ENCODE data around the gene PID1.

DNA sequence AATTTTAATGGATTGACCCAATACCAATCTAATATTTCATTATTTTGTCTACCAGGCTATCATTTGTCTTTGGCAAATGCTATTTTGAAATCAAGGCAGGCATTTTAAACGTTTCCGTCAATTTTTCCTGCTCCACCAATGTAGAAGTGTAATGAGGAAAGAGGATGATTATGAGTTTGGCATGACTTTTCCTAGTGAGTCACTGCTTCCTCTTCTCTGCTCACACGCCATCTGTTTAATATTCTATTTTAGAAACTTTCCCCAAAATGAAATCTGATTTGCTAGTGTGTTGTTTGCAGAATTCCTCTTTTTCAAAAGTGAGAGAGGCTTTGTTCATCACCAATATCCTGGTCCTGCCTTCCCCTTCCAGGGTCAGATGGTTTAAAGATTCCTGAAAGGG lies 42.5 kb upstream of the PID1 start:
- no peak for TF ChIP-seq CTCF (IDR thresholded peaks at IDR 0.05)
- TF ChIP-seq POLR2A (IDR thresholded peaks at IDR 0.05) = no peak

Data from body of pancreas (tissue), 4 donors.